Breast epithelium (tissue), 4 donors: ENCODE data around the gene C18orf32. TPM values are rescaled to one million over a fixed set of nuclear protein-coding genes. Genes with fewer than 3 reads are reported as not detected.

ENCODE experiments used
- DNase-seq, 2 donors: peaks; one replicate each; pipeline ENCODE4 v3.0.0-alpha.2; 2019; ENCODE audit warnings: low spot score in 2 of 2
- H3K27ac ChIP-seq, 2 donors: fragments of 200-600 bp; sonication (generic) in 1 of 2; one replicate each; pipeline ENCODE4 v1.5.1; 2016 to 2019; ENCODE audit warnings: mild to moderate bottlenecking in 1 of 2
- H3K27me3 ChIP-seq, 2 donors: fragments of 200-600 bp; sonication (generic) in 1 of 2; one replicate each; pipeline versions ENCODE4 v1.5.1 to v1.6.0; 2017 to 2019; ENCODE audit warnings: control low read depth in 1 of 2, mild to moderate bottlenecking in 1 of 2
- H3K36me3 ChIP-seq: fragments of 200-600 bp; one replicate; pipeline ENCODE4 v1.5.1; 2019
- H3K4me1 ChIP-seq, 2 donors: fragments of 200-600 bp; sonication (generic); one replicate each; pipeline ENCODE4 v1.5.1; 2016 to 2019; ENCODE audit warnings: control low read depth in 1 of 2
- H3K4me3 ChIP-seq, 3 donors: fragments of 200-600 bp; sonication (generic); 1 replicate in 2 of 3; 2 replicates in 1 of 3; pipeline ENCODE4 v1.5.1; 2016 to 2019; ENCODE audit warnings: mild to moderate bottlenecking in 3 of 3, moderate library complexity in 2 of 3
- H3K9me3 ChIP-seq, 2 donors: fragments of 200-600 bp; sonication (generic) in 1 of 2; one replicate each; pipeline ENCODE4 v1.5.1; 2016 to 2019; ENCODE audit warnings: control low read depth in 1 of 2
- POLR2A ChIP-seq: fragments of 450-650 bp; IDR thresholded peaks from one replicate; pipeline ENCODE4 v1.6.1; 2016; ENCODE audit warnings: antibody characterized with exemption, mild to moderate bottlenecking, moderate library complexity
- POLR2AphosphoS5 ChIP-seq, 3 donors: sonication (generic); formaldehyde crosslinking; IDR thresholded peaks; one replicate each; pipeline ENCODE4 v1.6.1; 2017; ENCODE audit warnings: antibody characterized with exemption in 3 of 3
- intact Hi-C: fragments of 100-400 bp; cut with DNase I; formaldehyde crosslinking; loops from one replicate; pipeline ENCODE4 v1.15.1; 2023; ENCODE audit warnings: low total_unique reads
- total RNA-seq, 3 donors: library from RNA; depleted of rRNA; stranded (reverse); fragments of >200 nt; gene quantifications; one replicate each; pipeline ENCODE4 v1.1.0, GENCODE V29; 2016
- TF ChIP-seq, protein P1 (sequence below), 3 donors: fragments of 450-650 bp; IDR thresholded peaks; one replicate each; pipeline ENCODE4 v1.5.1; 2016 to 2017; ENCODE audit warnings: antibody characterized with exemption in 3 of 3, mild to moderate bottlenecking in 3 of 3, moderate library complexity in 3 of 3

Gene C18orf32
- total RNA-seq, 3 donors from 2014 or later, result 25.8 to 31.1 (median 28.5) TPM

DNA sequence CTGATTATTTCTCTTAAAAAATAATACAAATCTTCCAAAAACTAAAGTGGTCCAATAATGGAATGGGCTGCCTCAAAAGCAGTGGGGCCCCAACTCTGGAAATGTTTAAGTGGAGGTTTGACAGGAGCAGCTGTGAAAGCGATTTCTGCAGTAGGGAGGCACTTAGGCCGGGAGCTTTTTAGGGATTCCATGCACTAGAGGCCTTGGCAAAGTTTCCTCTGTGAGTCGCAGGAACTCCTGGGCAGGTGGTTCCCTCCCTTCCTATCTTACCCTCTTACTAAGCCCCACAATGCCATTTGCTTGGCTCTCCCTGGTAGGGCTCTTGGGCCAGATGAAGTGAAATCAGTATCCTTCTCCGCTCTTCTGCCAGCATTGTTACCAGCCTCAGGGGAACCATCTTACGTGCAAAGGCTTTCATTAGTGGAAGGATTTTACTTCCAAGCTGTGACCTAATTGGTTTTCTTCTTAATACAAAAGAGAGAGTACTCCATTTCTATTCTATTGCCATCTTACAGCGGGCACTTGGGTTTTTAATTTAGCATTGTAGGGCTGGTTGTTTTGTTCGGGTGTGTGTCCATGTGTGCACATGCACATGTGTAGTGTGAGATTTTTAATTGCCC lies 34.3 kb upstream of the C18orf32 start:
- H3K4me1 ChIP-seq, result no peaks in the 10 kb centered on the region
- intact Hi-C loops, result no loop called here
- TF ChIP-seq POLR2A, result no peak
- TF ChIP-seq POLR2AphosphoS5 (IDR thresholded peaks at IDR 0.05), result no peak
- TF ChIP-seq, protein P1, sequence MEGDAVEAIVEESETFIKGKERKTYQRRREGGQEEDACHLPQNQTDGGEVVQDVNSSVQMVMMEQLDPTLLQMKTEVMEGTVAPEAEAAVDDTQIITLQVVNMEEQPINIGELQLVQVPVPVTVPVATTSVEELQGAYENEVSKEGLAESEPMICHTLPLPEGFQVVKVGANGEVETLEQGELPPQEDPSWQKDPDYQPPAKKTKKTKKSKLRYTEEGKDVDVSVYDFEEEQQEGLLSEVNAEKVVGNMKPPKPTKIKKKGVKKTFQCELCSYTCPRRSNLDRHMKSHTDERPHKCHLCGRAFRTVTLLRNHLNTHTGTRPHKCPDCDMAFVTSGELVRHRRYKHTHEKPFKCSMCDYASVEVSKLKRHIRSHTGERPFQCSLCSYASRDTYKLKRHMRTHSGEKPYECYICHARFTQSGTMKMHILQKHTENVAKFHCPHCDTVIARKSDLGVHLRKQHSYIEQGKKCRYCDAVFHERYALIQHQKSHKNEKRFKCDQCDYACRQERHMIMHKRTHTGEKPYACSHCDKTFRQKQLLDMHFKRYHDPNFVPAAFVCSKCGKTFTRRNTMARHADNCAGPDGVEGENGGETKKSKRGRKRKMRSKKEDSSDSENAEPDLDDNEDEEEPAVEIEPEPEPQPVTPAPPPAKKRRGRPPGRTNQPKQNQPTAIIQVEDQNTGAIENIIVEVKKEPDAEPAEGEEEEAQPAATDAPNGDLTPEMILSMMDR (IDR thresholded peaks at IDR 0.05), result no peak
- no peaks in the 10 kb centered on the region for H3K36me3 ChIP-seq
- H3K4me3 ChIP-seq, result no peak overlapping the region
- H3K27ac ChIP-seq, result no peak overlapping the region
- H3K27me3 ChIP-seq, result no peaks in the 10 kb centered on the region
- DNase-seq, result no peak
- H3K9me3 ChIP-seq, result no peaks in the 10 kb centered on the region

DNA sequence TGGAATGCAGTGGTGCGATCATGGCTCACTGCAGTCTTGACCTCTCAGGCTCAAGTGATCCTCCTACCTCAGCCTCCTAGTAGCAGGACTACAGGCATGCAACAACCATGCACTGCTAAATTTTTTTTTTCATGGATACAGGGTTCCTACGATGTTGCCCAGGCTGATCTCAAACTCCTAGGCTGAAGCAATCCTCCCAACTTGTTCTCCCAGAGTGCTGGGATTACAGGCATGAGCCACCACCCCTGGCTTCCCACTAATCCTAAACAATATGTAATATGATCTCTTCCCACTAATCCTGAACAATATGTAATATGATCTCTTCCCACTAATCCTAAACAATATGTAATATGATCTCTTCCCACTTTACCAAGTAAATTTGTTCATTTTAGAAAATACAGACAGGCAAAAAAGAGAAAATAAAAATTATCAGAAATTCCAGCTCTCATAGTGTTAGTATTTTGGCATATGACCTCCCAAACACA lies 33.7 kb upstream of the C18orf32 start:
- Histone ChIP-seq H3K27me3 (no peaks in the 10 kb centered on the region), H3K9me3 (no peaks in the 10 kb centered on the region), H3K4me1 (no peaks in the 10 kb centered on the region), H3K4me3 (no peak overlapping the region), H3K36me3 (no peaks in the 10 kb centered on the region), H3K27ac (no peak overlapping the region)
- intact Hi-C loops, result no loop called here
- no peak for DNase-seq
- TF ChIP-seq POLR2AphosphoS5 (IDR thresholded peaks at IDR 0.05) (no peak), POLR2A (no peak)
- TF ChIP-seq, protein P1 (IDR thresholded peaks at IDR 0.05), result no peak

DNA sequence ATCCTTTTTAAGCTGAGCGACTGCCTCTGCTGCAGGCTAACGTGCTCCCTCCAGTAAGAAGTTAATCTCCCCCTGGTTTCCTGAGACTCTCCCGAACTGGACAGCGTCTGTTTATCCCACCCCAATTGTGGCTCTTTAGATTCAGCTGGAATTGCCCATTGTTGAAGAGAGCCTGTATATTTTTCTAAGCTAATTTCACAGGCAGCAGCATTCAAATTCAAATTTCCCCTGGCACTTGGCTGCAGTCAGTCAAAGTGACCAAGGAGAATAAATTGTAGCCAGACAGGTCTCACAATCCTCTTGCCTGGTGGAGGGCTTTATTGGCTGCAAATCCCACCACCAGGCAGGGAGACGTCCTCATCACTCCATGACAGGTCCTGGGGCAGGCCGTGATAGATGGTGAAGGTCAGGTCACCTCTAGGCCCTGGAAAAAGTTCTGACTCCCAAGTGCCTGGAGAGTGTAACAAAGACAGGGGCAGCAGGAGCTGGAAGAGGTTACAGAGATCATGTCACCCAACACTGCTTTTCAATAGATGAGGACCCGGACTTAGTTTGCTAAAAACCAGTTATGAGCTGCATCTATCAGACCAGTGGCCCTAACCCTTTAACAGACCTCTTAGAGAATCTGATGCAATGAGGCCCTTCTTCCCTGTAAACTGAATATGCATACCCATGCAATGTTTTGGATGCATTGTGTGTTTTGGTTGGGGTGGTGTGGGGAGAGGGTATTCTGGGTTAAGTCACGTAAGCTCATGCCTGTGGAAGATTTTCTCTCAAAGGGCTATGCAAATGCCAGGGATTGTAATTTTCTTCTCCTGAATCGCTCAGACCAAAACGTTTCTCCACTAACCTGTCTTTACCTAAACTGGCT lies 32.3 kb upstream of the C18orf32 start:
- Histone ChIP-seq H3K4me1 (no peaks in the 10 kb centered on the region), H3K27ac (no peak overlapping the region), H3K27me3 (no peaks in the 10 kb centered on the region), H3K9me3 (no peaks in the 10 kb centered on the region), H3K36me3 (no peaks in the 10 kb centered on the region), H3K4me3 (no peak overlapping the region)
- no peak for DNase-seq
- intact Hi-C loops, result no loop called here
- TF ChIP-seq POLR2AphosphoS5 (IDR thresholded peaks at IDR 0.05), result no peak
- TF ChIP-seq, protein P1 (IDR thresholded peaks at IDR 0.05), result no peak
- no peak for TF ChIP-seq POLR2A

DNA sequence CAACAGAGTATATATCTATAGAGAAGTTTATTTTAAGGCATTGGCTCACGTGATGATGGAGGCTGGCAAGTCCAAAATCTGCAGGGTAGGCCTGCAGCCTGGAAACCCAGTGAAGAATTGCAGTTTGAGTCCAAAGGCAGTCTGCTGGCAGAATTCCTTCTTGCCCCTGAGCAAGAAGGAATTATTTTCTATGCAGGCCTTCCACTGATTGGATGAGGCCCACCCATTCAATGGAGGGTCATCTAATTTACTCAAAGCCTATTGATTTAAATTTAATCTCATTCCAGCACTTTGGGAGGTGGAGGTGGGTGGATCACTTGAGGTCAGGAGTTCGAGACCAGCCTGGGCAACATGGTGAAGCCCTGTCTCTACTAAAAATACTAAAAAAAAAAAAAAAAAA lies 30.4 kb upstream of the C18orf32 start:
- intact Hi-C loops, result no loop called here

More for the DNA sequence above, 30.4 kb upstream of the C18orf32 start:
- Histone ChIP-seq H3K36me3 (no peaks in the 10 kb centered on the region), H3K27ac (no peak overlapping the region), H3K4me3 (no peak overlapping the region), H3K27me3 (no peaks in the 10 kb centered on the region), H3K9me3 (no peaks in the 10 kb centered on the region), H3K4me1 (no peaks in the 10 kb centered on the region)
- DNase-seq, result no peak
- TF ChIP-seq POLR2A, result no peak
- TF ChIP-seq, protein P1 (IDR thresholded peaks at IDR 0.05), result no peak
- no peak for TF ChIP-seq POLR2AphosphoS5 (IDR thresholded peaks at IDR 0.05)
